Measurements from ENCODE around the gene POU2F2.
A peak's percentile ranks its signal among the peaks of the same experiment; 100 is the strongest.

Gene POU2F2

GRCh38 chr19:42154471-42155323, 22.5 kb upstream of the POU2F2 start:
- no peak for DNase-seq (ENCODE audit: low read depth in 1 of 2, low spot score in 1 of 2)

DNA sequence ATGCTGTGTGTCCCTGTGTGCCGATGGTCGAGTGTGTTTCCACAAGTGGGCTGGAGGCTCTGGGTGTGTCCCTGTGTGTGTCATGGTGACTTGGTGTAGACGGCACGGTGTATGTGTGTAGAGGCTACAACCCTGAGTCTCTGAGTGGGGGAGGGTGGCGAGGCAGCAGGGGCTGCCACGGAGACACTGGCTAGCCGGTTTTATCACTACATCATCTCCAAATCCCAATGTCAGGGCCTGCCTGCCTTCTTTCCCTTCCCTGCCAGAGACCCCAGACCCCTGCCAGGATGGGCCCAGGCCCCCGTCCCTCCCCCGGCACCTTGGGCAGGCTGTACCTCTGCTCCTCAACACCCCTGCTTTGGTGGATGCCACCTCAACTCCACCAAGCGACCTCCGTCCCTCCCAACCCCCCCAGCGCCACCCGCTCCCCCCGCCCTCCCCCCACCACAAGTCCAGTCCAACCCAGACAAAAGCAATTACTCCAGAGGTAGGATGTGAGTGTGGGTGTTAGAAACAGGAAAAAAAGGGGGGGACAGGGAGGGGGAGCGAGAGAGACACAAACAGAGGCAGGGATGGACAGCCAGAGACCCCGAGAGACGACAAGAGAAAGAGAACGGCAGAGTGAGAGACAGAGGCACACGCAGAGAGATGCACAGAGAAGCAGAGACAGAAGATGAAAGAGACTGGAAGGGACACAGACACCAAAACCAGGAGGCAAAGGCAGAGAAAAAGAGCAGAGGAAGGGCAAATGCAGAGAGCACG, 21.6 kb upstream of the POU2F2 start:
- no peak for DNase-seq (ENCODE audit: low read depth in 1 of 2, low spot score in 1 of 2)

DNA sequence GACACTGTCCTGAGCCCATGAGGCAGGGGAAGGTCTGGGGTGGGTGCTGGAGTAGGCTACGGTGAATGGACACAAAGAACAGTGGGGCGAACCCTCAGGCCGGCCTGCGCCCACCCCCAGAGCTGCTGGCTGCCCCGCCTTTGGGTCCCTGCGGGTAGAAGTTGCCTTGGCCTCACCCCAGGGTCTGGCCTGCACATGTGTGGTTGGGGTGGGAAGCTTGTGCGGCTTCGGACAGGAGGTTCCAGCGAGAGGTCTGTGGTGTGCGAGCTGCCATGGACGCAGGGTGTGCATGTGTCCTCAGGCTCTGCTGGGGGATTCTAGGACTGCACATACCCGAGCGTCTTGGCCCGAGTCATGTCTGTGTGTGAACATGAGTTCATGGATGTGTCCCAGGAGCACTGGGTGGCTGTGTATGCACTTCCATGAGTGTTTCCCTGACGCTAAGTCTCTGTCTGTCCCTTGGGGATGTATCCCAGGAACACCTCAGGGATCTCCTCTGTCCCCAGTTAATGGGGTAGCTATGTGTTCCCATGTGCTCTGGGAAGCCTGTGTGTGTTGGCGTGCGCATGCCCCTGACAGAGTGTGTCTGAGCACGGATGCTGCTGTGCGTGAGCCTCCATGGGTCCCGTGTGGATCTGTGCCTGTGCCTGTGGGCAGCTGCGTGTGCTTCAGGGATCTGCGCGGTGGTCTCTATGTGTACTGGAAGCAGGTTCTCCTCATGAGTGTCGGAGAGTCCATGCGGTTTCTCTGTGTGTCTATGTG, 20.8 kb upstream of the POU2F2 start:
- no peak for DNase-seq (ENCODE audit: low read depth in 1 of 2, low spot score in 1 of 2)

DNA sequence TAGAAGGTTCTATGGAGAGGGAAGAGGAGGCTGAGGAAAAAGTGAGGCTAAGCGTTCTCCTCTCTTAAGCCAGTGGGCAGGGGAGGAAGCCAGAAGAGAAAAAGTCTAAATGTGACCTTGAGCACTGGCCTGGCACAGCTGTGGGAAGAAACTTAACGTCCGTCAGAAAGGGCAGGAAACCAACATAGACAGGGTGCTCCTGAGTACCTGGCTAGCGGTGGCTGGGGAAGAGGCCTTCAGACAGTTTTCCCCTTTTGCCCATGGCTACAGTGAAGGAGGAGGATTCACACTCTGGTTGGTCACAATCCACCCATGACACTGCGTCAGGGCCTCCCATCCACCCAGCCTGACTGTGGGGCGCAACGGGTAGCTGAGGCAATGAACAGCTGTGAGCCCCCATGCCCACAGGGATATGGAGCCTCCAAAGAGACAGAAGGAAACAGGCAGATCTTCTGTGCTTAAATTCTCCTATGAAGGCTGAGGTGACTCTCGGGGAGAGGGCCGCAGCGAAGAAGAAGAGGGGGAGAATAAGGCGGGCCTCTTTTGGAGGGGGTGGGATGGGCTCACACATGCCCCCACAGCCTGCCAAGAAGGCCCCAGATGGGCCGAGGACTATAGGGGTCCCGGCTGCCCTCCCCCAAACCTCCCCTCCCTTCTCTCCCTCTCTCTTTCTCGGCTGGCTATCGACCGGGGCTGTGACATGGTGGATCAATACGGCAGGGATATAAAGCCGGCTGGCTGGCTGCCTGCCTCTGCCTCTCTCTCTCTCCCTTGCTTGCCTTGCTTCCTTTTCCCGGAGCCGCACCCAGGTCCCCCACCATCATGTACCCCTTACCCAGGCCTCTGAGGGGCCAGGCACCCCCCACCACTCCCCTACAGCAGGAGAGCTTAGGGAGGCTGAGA, 19.8 kb upstream of the POU2F2 start:
- no peak for DNase-seq (ENCODE audit: low read depth in 1 of 2, low spot score in 1 of 2)

DNA sequence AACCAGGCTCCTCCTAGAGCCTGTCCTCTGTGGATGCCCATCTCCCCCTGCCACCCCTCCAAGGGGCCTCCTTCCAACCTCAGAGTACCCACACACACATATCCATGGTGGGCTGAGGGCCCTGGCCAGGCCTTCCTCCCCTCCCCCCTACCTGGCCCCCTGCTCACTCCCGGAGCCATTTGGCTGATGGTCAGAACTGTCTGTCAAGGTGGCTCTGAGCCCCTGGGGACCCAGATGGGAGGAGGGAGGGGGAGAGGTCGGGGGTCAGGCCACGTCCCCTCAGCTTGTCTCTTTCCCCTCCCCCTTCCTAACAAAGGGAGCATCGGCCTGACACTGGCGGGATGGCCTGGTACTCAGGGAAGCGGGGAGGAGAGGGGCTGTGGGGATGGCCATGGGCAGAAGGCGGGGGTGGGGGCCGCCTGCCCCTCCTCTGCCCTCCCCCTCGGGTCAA, 18.7 kb upstream of the POU2F2 start:
- DNase-seq (ENCODE audit: low read depth in 1 of 2, low spot score in 1 of 2): no peak

DNA sequence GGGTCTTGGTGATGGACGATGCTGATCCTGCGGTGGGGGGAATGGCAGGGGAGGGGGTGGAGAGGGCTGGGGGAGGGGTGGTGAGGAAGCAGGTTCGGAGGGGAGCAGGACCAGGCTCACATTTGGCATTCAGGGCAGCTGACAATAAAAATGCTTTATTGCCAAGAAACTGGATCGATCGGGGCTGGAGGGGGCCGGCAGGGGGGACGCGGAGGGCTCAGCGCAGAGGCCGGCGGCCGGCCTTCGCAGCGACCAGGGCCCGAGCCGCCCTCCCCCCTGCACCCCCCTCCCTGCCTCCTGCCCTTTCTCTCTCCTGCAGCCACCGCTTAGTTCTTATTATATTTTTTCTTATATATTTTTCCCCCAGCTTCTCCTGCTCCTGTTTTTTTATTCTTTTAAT, 18.1 kb upstream of the POU2F2 start:
- no peak for DNase-seq (ENCODE audit: low read depth in 1 of 2, low spot score in 1 of 2)

DNA sequence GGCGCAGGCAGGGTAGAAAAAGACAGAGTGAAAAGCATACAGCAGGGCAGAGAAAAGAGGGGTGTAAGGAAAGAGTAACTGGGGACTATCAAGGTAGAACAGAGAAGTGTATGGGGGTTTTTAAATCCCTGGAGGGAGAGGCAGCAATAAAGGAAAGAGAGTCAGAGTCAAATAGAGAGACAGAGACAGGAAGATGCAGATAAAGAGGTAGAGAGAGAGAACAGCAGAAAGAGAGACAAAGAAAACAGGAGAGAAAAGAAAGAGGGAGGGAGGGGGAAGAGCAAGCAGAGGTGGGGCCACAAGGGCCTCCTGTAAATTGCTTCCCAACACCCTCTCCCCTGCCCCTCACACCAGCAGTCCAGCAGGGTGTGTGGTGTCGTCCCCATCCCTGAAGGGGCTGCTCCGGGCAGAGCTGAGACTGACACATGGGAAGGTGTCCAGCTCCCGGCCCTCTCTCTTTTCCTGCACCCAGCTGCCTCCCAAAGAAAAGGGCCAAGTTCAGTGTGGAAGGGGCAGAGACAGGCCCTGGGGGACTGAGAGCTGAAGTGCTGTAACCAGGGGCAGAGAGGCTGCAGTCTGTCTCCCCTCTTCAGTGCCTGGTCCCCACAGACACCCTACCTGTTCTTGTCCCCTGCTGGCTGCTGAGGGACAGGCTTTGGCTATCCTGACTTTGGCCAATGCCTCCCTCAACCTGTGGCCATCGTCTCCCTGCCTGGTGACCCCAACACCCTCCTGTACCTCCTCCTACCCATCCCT, 17.4 kb upstream of the POU2F2 start:
- DNase-seq (ENCODE audit: low read depth in 1 of 2, low spot score in 1 of 2): no peak

- DNase-seq (ENCODE audit: low read depth in 1 of 2, low spot score in 1 of 2): no peak
These were observed 16.0 kb upstream of the POU2F2 start for GRCh38 chr19:42148266-42148665.

DNA sequence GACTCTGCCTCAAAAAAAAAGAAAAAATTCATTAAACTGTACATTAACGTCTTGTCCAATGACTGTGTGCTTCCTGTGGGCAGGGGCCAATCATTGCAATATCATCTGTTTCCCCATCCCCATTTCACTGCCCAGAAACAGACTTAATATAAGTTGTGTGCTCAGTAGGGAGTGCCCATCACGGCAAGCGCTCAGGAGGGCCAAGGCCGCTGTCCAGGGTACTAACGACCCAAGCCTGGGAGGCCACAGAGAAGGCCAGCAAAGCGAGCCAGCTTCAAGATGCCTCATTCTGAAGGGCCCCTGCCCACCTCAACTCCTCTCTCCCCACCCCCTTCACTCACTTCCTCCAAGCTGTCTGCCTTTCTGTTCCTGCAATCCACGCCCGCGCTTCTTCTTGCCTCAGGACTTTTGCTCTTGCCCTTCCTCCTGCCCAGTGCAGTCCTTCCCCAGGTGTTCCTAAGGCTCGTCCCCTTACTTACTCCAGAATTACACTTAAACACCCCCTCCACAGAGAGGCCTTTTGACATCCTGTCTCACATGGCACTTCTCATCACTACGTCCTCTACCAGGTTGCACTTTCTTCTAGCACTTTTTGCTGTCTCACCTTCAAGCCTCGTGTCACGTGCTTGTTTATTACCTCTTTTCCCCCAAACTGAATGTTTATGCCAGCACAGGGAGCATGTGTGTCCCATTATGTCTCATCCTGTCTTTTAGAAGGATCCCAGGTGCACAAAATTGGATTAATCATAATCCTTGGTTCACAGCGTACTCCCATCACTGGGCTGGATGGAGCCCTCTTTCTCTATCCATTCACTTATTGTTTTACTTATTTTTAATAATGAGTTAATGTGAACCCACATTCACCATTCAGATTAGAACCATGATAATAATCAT, 11.3 kb upstream of the POU2F2 start:
- DNase-seq (ENCODE audit: low read depth in 1 of 2, low spot score in 1 of 2): no peak

DNA sequence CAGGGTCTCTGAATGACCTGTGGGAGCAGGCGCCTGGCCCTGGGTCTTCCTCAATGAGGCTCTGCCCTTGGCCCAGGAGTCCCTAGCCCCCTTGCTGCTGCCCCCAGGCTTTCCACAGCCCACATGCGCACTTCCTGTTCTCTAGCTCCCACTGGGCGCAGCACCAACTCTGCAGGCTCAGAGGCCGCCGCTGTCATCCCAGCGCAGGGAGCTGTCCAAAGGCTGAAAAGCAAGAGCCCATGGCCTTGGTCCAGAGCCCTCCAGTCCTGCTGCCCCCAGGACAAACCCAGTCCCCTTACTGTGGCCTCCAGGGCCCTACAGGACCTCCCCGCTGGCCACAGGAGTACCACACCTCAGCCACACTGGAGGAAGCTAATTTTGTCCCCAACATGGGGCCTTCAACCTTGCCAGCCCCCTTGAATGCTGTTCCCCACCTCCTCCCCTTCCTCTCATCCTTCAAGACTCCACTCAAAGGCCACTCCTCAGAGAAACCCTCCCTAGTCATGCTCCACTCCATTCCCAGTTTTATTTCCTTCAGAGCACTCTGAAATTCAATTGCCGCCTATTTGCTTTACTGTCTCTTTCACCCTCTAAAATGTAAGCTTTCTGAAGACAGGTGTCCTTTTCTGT, 8.0 kb upstream of the POU2F2 start:
- DNase-seq (ENCODE audit: low read depth in 1 of 2, low spot score in 1 of 2): no peak

- DNase-seq (ENCODE audit: low read depth in 1 of 2, low spot score in 1 of 2): no peak
These were observed 2.4 kb upstream of the POU2F2 start for GRCh38 chr19:42134535-42135070.

DNA sequence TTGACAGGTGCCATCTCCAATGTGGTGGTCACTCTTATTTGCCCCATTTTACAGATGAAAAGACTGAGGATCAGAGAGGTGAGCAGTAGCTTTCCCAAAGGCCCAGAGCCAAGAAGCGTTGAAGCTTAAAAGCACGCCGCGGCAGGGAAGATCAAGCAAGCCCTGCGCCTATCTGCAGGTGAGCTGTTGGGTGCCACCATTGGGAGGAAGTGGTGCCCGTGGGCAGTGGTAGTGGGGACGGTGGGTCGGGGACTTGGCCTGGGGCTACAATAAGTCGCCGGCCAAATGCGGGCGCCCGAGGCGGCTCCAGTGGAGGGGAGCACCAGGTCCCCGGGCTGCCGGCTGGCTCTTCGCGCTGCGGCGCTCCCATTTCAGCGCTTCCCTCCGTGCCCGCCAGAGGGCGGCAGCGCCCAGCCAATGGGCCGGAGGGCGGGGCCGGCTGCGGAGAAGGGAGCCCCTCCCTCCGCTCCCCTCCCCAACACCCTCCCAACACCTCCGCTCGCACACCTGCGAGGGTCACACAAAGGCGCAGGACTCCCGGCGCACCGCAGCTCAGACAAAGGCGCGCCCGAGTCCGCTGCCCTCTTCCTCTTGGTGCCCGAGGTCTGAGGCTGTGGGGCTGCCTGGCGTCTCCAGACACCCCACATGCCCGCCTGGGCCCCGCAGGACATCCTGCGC, 744 bp upstream of the POU2F2 start:
- DNase-seq (ENCODE audit: low read depth in 1 of 2, low spot score in 1 of 2): peak; percentile 72 to 80

- no peak for DNase-seq (ENCODE audit: low read depth in 1 of 2, low spot score in 1 of 2)
These were observed 857 bp downstream of the POU2F2 start for GRCh38 chr19:42131149-42132029.

GRCh38 chr19:42130254-42130573, 2.0 kb downstream of the POU2F2 start:
- DNase-seq (ENCODE audit: low read depth in 1 of 2, low spot score in 1 of 2): no peak

GRCh38 chr19:42129399-42130253, 2.6 kb downstream of the POU2F2 start:
- DNase-seq (ENCODE audit: low read depth in 1 of 2, low spot score in 1 of 2): no peak

DNA sequence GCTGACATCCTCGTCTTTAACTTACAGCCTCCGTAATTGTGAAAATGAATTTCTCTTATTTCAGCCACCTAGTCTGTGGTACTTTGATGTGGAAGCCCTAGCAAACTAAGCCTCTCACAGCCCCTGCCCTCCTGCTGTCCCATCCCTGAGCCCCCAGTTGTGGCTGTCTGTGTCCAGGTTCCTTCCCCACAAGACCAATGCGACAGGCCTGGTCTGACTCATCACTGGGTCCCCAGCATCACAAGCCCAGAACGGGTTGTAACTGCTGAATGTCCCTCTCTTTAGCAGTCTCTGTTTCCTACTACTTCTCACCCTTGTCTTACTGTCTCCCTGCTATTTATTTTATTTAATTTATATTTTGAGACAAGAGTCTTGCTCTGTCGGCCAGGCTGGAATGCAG, 5.7 kb downstream of the POU2F2 start:
- DNase-seq (ENCODE audit: low read depth in 1 of 2, low spot score in 1 of 2): no peak
